Measurements from ENCODE around the gene GDPGP1.

Gene GDPGP1

DNA sequence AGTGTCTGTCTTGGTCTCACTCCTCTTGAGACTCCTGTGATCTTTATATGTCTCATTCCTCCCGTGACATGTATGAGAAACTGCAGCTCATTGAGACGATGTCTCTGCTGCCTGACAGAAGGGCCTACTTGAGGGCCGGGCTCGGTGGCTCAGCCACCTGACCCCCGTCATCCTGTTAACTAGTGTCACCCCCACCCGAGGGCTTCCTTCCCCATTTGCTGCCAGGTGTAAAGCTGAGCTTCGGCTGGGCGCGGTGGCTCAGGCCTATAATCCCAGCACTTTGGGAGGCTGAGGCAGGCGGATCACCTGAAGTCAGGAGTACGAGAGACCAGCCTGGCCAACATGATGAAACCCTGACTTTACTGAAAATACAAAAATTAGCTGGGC, 20.2 kb upstream of the GDPGP1 start:
- Histone ChIP-seq H3K4me1 (ENCODE audit: control insufficient read depth, insufficient read depth, low read length) (peaks cover 32% of the 10 kb centered on the region), H3K9ac (ENCODE audit: low read length in 2 of 2) (no peak overlapping the region), H3K9me3 (ENCODE audit: control insufficient read depth in 2 of 2, low read length in 2 of 2) (no peaks in the 10 kb centered on the region), H3K4me3 (ENCODE audit: low read length in 2 of 2) (no peak overlapping the region), H3K27ac (ENCODE audit: low read length) (no peak overlapping the region), H3K36me3 (ENCODE audit: control insufficient read depth in 2 of 2, insufficient read depth in 2 of 2, low read length in 2 of 2) (peaks cover 6 to 16% of the 10 kb centered on the region in 2 donors), H3K27me3 (ENCODE audit: control insufficient read depth in 1 of 2, insufficient read depth in 2 of 2, low read length in 2 of 2) (no peaks in the 10 kb centered on the region)

DNA sequence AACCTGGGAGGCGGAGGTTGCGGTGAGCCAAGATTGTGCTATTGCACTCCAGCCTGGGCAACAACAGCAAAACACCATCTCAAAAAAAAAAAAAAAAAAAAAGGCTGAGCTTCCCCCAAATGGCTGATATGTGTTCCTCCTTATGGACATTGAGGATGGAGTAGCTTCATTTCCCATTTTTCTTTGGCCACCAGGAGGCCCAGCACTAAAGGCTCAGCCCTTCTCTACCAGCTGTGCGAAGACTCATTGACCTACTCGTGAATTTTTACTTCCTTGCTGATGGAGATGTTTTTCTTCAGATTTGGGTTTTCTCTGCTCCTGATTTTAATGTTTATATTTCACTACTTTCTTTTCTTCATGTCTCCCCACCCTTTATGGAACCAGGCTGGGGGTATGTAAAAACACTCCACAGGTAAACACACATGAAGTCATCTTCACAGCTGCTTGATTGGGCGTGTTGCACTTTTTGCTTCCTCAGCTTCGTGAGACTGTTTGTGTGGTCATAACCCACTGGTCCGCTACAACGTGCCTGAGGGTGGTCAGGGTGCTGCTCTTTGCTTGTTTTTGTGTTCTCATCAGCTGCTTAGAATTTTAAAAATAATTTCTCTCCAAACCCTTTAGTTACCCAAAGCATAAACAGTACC, 19.3 kb upstream of the GDPGP1 start:
- H3K27me3 ChIP-seq (ENCODE audit: control insufficient read depth in 1 of 2, insufficient read depth in 2 of 2, low read length in 2 of 2), result no peaks in the 10 kb centered on the region
- H3K9me3 ChIP-seq (ENCODE audit: control insufficient read depth in 2 of 2, low read length in 2 of 2), result no peaks in the 10 kb centered on the region
- H3K27ac ChIP-seq (ENCODE audit: low read length), result no peak overlapping the region
- H3K36me3 ChIP-seq (ENCODE audit: control insufficient read depth in 2 of 2, insufficient read depth in 2 of 2, low read length in 2 of 2), result peaks cover 6 to 14% of the 10 kb centered on the region in 2 donors
- peaks cover 40% of the 10 kb centered on the region for H3K4me1 ChIP-seq (ENCODE audit: control insufficient read depth, insufficient read depth, low read length)
- H3K9ac ChIP-seq (ENCODE audit: low read length in 2 of 2), result no peak overlapping the region
- H3K4me3 ChIP-seq (ENCODE audit: low read length in 2 of 2), result no peak overlapping the region

DNA sequence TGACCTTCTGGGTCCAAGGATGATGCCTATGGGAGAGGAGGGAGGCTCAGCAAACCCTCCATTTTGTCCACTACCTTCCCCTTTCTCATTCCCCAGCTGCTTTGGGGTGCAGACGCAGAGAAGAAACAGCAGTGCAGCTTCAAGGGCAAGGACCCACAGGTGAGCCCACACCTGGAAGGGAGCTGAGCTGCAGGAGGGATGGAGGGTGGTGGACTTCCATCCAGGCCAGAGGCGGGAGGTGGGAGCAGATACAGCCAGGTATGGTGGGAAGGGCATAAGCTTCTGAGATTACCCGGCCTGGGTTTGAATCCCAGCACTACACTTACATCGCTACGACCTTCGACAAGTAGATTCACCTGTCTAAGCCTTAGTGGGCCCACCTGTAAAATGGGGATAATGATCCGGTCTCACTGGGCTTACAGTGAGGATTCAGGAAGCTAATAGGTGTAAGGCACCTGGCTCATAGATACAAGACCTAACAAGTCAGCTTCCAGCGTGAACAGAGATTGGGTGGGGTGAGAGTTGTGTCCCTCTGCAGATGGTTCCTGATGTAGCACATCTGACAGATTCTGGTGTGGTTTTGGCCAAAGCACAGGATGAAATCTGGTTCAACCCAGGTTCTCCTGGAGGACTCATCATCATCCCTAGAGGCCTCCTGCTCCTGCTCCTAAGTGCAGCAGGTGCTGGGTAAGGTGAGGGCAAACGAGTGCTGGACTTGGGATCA, 16.2 kb upstream of the GDPGP1 start:
- Histone ChIP-seq H3K27me3 (ENCODE audit: control insufficient read depth in 1 of 2, insufficient read depth in 2 of 2, low read length in 2 of 2) (no peaks in the 10 kb centered on the region), H3K27ac (ENCODE audit: low read length) (no peak overlapping the region), H3K4me1 (ENCODE audit: control insufficient read depth, insufficient read depth, low read length) (peaks cover 28% of the 10 kb centered on the region), H3K9ac (ENCODE audit: low read length in 2 of 2) (no peak overlapping the region), H3K9me3 (ENCODE audit: control insufficient read depth in 2 of 2, low read length in 2 of 2) (no peaks in the 10 kb centered on the region), H3K4me3 (ENCODE audit: low read length in 2 of 2) (no peak overlapping the region), H3K36me3 (ENCODE audit: control insufficient read depth in 2 of 2, insufficient read depth in 2 of 2, low read length in 2 of 2) (peaks cover 9 to 13% of the 10 kb centered on the region in 2 donors)

DNA sequence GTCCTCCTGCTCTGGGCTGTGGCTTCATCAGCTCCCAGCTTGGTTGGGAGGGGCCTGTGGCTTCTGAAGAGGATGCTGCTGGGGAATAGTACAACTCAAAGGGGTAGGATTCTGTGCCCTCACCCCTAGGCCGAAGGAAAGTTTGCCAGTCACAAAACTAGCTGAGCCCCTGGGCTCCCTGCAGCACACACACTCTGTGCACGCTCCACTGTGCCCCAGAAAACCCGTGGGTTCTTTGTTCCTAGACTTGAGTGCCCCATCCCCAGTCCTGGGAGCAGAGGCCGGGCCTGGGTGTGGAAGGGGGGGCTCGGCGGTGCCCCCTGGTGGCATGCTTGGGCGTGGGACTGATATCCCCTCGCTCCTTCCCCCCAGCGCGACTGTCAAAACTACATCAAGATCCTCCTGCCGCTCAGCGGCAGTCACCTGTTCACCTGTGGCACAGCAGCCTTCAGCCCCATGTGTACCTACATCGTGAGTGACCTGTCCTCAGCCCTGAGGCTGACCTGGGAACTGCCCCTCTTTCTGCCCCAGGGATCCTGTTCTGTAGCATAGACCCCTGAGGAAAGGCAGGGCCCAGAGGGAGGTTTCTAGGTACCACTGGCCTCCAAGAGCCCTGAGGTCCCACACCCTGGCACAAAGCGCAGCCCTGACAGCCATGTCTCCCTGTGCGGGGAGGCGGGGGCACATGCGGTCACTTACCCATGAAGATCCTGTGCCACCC, 14.4 kb upstream of the GDPGP1 start:
- H3K27ac ChIP-seq (ENCODE audit: low read length), result peak overlapping the region; percentile 55
- H3K9me3 ChIP-seq (ENCODE audit: control insufficient read depth in 2 of 2, low read length in 2 of 2), result no peaks in the 10 kb centered on the region
- no peak overlapping the region for H3K9ac ChIP-seq (ENCODE audit: low read length in 2 of 2)
- H3K4me3 ChIP-seq (ENCODE audit: low read length in 2 of 2), result no peak overlapping the region
- no peaks in the 10 kb centered on the region for H3K27me3 ChIP-seq (ENCODE audit: control insufficient read depth in 1 of 2, insufficient read depth in 2 of 2, low read length in 2 of 2)
- peaks cover 23% of the 10 kb centered on the region for H3K4me1 ChIP-seq (ENCODE audit: control insufficient read depth, insufficient read depth, low read length)
- H3K36me3 ChIP-seq (ENCODE audit: control insufficient read depth in 2 of 2, insufficient read depth in 2 of 2, low read length in 2 of 2), result peaks cover 23 to 30% of the 10 kb centered on the region in 2 donors

DNA sequence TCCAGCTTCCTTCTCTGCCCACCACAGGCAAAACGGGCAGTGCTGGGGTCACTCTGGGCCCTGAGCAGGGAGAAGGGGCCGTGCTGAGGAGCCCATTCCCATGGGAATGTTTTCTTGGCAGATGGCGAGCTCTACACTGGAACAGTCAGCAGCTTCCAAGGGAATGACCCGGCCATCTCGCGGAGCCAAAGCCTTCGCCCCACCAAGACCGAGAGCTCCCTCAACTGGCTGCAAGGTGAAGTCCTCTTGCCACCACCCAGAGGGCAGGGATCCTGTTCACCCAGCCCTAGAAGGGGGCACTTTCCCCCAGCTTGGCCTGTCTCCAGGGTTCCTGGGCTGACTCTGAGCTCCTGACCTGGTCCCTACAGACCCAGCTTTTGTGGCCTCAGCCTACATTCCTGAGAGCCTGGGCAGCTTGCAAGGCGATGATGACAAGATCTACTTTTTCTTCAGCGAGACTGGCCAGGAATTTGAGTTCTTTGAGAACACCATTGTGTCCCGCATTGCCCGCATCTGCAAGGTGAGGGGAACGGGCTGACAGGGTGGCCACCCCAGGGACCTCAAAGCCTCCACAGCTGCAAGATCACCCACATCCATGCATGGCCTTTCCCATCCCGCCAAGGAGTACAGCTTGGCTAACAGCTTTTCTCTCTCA, 12.6 kb upstream of the GDPGP1 start:
- peak overlapping the region in 1 of 2 donors; percentile 8 for H3K4me3 ChIP-seq (ENCODE audit: low read length in 2 of 2)
- H3K36me3 ChIP-seq (ENCODE audit: control insufficient read depth in 2 of 2, insufficient read depth in 2 of 2, low read length in 2 of 2), result peaks cover 41 to 44% of the 10 kb centered on the region in 2 donors
- peaks cover 23% of the 10 kb centered on the region for H3K4me1 ChIP-seq (ENCODE audit: control insufficient read depth, insufficient read depth, low read length)
- no peaks in the 10 kb centered on the region for H3K9me3 ChIP-seq (ENCODE audit: control insufficient read depth in 2 of 2, low read length in 2 of 2)
- H3K9ac ChIP-seq (ENCODE audit: low read length in 2 of 2), result no peak overlapping the region
- H3K27ac ChIP-seq (ENCODE audit: low read length), result peak overlapping the region; percentile 46
- no peaks in the 10 kb centered on the region for H3K27me3 ChIP-seq (ENCODE audit: control insufficient read depth in 1 of 2, insufficient read depth in 2 of 2, low read length in 2 of 2)

DNA sequence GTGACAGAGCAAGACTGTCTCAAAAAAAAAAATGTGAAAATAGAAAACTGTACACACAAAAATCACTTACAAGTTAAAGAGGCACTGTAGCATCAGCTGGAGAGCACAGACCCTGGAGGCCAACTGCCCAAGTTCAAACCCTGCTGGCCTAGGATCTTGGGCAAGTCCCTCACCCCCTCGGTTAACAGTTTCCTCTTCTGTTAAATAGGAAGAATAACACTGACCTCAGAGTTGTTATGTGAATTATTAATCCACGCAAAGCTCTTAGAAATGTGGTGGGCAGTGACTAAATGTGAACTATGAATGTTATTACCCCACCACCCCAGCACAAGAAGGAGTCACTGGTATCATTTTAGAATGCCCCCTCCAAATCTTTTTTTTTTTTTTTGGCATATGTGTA, 11.5 kb upstream of the GDPGP1 start:
- Histone ChIP-seq H3K4me3 (ENCODE audit: low read length in 2 of 2) (no peak overlapping the region), H3K9me3 (ENCODE audit: control insufficient read depth in 2 of 2, low read length in 2 of 2) (no peaks in the 10 kb centered on the region), H3K27ac (ENCODE audit: low read length) (no peak overlapping the region), H3K4me1 (ENCODE audit: control insufficient read depth, insufficient read depth, low read length) (peaks cover 23% of the 10 kb centered on the region), H3K9ac (ENCODE audit: low read length in 2 of 2) (no peak overlapping the region), H3K27me3 (ENCODE audit: control insufficient read depth in 1 of 2, insufficient read depth in 2 of 2, low read length in 2 of 2) (no peaks in the 10 kb centered on the region), H3K36me3 (ENCODE audit: control insufficient read depth in 2 of 2, insufficient read depth in 2 of 2, low read length in 2 of 2) (peaks cover 45 to 49% of the 10 kb centered on the region in 2 donors)

DNA sequence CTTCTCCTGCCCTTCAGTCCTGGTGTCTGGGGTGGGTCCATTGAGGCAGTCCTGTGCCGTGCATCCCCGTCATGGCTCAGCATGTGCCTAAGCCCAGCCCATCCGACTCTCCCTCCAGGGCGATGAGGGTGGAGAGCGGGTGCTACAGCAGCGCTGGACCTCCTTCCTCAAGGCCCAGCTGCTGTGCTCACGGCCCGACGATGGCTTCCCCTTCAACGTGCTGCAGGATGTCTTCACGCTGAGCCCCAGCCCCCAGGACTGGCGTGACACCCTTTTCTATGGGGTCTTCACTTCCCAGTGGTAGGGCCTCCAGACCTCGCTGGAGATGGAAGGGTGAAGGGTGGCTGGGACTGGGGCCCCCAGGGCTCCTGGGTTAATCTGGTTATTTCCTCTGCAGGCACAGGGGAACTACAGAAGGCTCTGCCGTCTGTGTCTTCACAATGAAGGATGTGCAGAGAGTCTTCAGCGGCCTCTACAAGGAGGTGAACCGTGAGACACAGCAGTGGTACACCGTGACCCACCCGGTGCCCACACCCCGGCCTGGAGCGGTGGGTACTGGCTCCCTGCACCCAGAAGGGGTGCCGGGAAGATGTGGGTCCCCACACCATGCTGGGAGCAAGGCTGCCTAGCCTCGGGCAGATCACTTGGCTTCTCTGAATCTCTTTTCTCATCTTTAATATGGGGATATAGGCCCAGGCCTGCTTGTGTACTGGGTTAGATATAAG, 10.4 kb upstream of the GDPGP1 start:
- Histone ChIP-seq H3K36me3 (ENCODE audit: control insufficient read depth in 2 of 2, insufficient read depth in 2 of 2, low read length in 2 of 2) (peaks cover 48 to 52% of the 10 kb centered on the region in 2 donors), H3K27ac (ENCODE audit: low read length) (no peak overlapping the region), H3K4me1 (ENCODE audit: control insufficient read depth, insufficient read depth, low read length) (peaks cover 32% of the 10 kb centered on the region), H3K4me3 (ENCODE audit: low read length in 2 of 2) (no peak overlapping the region), H3K27me3 (ENCODE audit: control insufficient read depth in 1 of 2, insufficient read depth in 2 of 2, low read length in 2 of 2) (no peaks in the 10 kb centered on the region), H3K9me3 (ENCODE audit: control insufficient read depth in 2 of 2, low read length in 2 of 2) (no peaks in the 10 kb centered on the region), H3K9ac (ENCODE audit: low read length in 2 of 2) (no peak overlapping the region)

DNA sequence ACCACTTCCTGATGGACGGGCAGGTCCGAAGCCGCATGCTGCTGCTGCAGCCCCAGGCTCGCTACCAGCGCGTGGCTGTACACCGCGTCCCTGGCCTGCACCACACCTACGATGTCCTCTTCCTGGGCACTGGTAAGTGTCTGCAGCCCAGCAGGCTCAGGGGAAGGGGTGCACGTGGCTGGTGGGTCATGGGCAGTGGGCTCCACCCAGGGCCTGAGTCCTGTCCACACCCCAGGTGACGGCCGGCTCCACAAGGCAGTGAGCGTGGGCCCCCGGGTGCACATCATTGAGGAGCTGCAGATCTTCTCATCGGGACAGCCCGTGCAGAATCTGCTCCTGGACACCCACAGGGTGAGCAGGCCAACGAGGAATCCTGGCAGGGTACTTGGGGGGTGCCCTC, 9.0 kb upstream of the GDPGP1 start:
- H3K4me3 ChIP-seq (ENCODE audit: low read length in 2 of 2), result no peak overlapping the region
- peaks cover 57 to 63% of the 10 kb centered on the region in 2 donors for H3K36me3 ChIP-seq (ENCODE audit: control insufficient read depth in 2 of 2, insufficient read depth in 2 of 2, low read length in 2 of 2)
- H3K27me3 ChIP-seq (ENCODE audit: control insufficient read depth in 1 of 2, insufficient read depth in 2 of 2, low read length in 2 of 2), result no peaks in the 10 kb centered on the region
- no peaks in the 10 kb centered on the region for H3K9me3 ChIP-seq (ENCODE audit: control insufficient read depth in 2 of 2, low read length in 2 of 2)
- H3K9ac ChIP-seq (ENCODE audit: low read length in 2 of 2), result no peak overlapping the region
- H3K27ac ChIP-seq (ENCODE audit: low read length), result no peak overlapping the region
- H3K4me1 ChIP-seq (ENCODE audit: control insufficient read depth, insufficient read depth, low read length), result peaks cover 34% of the 10 kb centered on the region

DNA sequence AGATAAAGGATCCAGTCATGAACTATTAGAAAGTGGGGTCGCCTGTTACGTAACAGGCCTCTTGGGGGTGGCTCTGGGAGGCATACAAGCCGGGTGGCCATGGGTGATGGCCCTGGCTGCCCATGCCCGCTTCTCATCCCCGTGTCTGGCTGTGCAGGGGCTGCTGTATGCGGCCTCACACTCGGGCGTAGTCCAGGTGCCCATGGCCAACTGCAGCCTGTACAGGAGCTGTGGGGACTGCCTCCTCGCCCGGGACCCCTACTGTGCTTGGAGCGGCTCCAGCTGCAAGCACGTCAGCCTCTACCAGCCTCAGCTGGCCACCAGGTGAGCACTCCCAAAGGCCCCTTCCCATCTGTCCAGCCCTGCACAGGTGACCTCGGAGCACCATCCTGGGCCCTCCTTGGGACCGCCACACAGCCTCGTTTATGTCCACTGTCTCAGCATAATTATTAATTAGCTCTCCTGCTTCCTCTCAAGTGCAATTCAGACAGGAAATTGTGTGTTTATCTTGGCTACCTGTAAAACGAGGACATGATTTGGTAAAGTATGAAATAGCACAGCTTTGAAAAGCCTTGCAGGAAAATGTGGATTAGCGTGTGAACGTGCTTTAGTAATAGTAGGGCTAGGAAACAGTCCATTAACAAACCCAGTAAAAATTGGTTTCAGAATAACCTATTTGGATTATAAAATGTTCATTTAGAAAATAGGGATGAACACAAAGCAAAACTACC, 8.3 kb upstream of the GDPGP1 start:
- Histone ChIP-seq H3K9ac (ENCODE audit: low read length in 2 of 2) (no peak overlapping the region), H3K4me3 (ENCODE audit: low read length in 2 of 2) (no peak overlapping the region), H3K36me3 (ENCODE audit: control insufficient read depth in 2 of 2, insufficient read depth in 2 of 2, low read length in 2 of 2) (peaks cover 63 to 66% of the 10 kb centered on the region in 2 donors), H3K9me3 (ENCODE audit: control insufficient read depth in 2 of 2, low read length in 2 of 2) (no peaks in the 10 kb centered on the region), H3K27me3 (ENCODE audit: control insufficient read depth in 1 of 2, insufficient read depth in 2 of 2, low read length in 2 of 2) (no peaks in the 10 kb centered on the region), H3K27ac (ENCODE audit: low read length) (no peak overlapping the region), H3K4me1 (ENCODE audit: control insufficient read depth, insufficient read depth, low read length) (peaks cover 38% of the 10 kb centered on the region)

Measured in stomach smooth muscle (tissue), 2 donors.